ENCODE measurements around the gene TEX2.

The TEX2 gene

DNA sequence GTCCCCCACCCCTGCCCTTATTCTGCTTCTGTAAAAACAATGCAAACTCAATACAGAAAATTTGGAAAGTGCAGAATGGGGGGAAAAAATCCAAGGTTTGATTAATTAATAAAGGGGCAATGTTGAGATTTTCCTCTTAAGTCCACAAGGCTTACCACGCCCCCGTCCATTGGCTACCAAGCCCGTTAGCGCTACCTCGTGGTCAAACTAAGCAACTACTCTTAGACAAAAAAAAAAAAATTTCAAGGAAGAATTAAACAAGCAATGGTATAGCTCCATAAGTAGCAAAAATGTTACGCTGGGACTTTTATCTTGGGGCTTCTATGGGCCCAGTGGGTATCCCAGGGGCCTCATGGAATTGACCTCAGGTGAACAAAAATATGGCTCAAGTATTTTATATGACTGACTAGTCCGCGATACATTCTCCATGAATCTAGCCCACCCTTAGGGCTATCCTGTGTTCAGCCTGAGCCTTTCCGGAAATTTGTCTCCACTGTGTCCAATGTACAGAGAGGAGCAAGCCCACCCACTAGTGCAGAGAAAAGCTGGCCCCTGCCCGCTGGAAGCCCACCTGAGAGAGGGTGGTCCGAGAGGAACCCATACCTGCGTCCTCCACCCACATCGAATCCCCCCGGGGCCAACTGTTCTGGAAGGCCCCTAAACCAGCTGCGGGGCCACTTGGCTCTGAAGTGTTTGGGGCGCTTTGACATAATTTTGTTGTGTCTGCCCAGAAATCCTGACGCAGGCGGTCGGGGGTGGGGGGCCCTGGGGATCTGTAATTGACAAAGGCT is 19.1 kb upstream of the TEX2 start:
- no peak overlapping the region for H3K27ac Mint-ChIP-seq
- no peaks in the 10 kb centered on the region for H3K9me3 Mint-ChIP-seq
- H3K36me3 Mint-ChIP-seq: no peaks in the 10 kb centered on the region
- peak; percentile 31 to 47 for DNase-seq (ENCODE audit: low spot score in 2 of 2)
- H3K27me3 Mint-ChIP-seq: peaks cover 4% of the 10 kb centered on the region
- H3K4me3 Mint-ChIP-seq: no peak overlapping the region
- peak; percentile 41 for ATAC-seq (ENCODE audit: low read depth)
- peaks cover 4% of the 10 kb centered on the region for H3K4me1 Mint-ChIP-seq

DNA sequence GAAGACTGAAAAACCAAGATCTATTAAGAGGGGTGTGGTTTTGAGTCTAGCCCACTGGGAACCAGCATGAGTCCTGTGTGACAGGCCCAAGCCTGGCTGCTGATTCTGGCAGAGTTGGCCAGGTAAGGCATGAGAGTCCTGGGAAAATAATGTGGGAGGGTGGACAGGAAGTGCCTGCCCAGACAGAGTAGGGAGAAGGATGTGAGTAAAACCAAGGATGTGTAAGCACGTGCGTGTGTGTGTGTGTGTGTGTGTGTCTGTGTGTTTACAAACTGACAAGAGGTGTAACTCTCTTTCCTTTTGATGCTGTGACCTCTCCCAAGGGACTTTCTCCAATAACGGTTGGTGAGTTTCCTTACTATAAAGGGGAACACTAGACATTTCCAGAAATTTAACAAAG is 15.6 kb upstream of the TEX2 start:
- H3K4me1 Mint-ChIP-seq: peaks cover 4% of the 10 kb centered on the region

DNA sequence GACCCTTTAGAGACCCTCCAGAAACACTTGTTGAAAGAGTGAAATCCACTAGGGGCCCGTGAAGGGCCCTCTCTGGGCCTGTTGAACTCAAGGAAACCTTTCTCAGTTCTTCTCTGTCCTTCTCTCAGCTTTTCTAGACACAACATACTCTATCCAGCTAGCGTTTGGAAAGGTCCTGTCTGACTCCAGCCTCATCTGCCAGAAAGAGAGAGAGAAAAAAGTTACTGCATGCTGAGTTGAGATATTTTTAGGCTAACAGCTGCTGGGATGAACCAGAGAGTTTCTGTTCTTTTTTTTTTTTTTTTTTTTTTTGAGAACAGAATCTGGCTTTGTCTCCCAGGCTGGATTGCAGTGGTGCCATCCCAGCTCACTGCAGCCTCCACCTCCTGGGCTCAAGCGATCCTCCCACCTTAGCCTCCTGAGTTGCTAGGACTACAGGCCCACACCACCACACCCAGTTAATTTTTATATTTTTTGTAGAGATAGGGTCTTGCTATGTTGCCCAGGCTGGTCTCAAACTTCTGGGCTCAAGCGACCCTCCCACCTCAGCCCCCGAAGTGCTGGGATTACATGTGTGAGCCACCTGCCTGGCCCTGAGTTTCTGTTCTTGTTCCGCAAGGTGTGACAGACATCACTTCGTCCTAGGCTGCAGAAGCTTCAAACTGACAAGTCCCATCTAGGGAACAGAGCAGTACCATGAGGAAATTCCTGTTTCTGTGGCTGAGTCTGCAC is 14.9 kb upstream of the TEX2 start:
- Mint-ChIP-seq H3K27me3 (no peaks in the 10 kb centered on the region), H3K4me3 (no peak overlapping the region), H3K27ac (no peak overlapping the region), H3K36me3 (no peaks in the 10 kb centered on the region), H3K4me1 (peaks cover 4% of the 10 kb centered on the region), H3K9me3 (no peaks in the 10 kb centered on the region)
- ATAC-seq (ENCODE audit: low read depth) (no peak), DNase-seq (ENCODE audit: low spot score in 2 of 2) (no peak)

More for the DNA sequence above, 15.6 kb upstream of the TEX2 start:
- H3K27me3 Mint-ChIP-seq: no peaks in the 10 kb centered on the region
- no peak overlapping the region for H3K27ac Mint-ChIP-seq
- DNase-seq (ENCODE audit: low spot score in 2 of 2) (no peak), ATAC-seq (ENCODE audit: low read depth) (no peak)
- no peaks in the 10 kb centered on the region for H3K9me3 Mint-ChIP-seq
- H3K36me3 Mint-ChIP-seq: no peaks in the 10 kb centered on the region
- no peak overlapping the region for H3K4me3 Mint-ChIP-seq

DNA sequence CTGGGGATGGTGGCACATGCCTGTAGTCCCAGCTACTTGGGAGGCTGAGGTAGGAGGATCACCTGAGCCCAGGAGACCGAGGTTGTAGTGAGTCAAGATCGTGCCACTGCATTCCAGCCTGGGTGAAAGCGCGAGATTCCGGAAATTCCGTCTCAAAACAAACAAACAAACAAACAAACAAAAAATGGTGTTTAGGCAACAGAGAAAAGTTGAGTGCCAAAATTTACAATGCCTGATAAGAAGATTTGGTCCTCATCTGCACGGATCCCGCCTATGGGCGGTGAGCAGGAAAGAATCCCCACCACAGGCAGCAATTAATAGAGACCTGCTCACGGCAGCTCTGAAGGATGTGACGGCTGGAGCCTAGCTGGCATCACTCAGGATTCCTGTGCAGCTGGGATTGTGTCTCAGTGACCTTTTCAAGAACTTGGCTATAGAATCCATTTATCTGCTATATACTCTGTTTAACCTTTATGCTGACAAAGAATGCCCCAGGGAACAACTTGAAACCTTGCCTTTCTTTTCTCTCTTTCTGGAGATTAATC is 14.0 kb upstream of the TEX2 start:
- DNase-seq (ENCODE audit: low spot score in 2 of 2) (no peak), ATAC-seq (ENCODE audit: low read depth) (no peak)
- Mint-ChIP-seq H3K27me3 (no peaks in the 10 kb centered on the region), H3K36me3 (no peaks in the 10 kb centered on the region), H3K4me1 (peaks cover 4% of the 10 kb centered on the region), H3K27ac (no peak overlapping the region), H3K9me3 (no peaks in the 10 kb centered on the region), H3K4me3 (no peak overlapping the region)

DNA sequence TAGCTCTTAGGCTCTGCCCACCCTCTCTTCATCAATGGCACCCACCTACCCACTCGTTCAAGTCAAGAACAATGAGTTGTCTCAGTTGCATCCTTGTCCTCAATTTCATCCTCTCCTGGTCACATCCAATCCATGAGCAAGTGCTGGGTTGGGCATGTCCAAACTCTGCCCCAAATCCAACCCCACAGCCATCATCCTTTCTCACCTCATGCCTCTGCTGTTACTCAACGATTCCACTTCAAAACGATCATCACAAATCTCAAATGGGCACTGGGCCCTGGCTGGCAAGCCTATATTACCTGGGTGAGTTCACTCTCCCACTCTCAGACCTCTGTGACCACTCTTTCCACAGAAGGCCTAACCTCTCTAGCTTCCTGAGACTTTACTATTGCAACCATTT is 12.0 kb upstream of the TEX2 start:
- peaks cover 4% of the 10 kb centered on the region for H3K4me1 Mint-ChIP-seq
- DNase-seq (ENCODE audit: low spot score in 2 of 2): no peak
- no peak overlapping the region for H3K4me3 Mint-ChIP-seq
- no peaks in the 10 kb centered on the region for H3K9me3 Mint-ChIP-seq
- H3K27ac Mint-ChIP-seq: no peak overlapping the region
- peaks cover 1% of the 10 kb centered on the region for H3K36me3 Mint-ChIP-seq
- ATAC-seq (ENCODE audit: low read depth): no peak
- no peaks in the 10 kb centered on the region for H3K27me3 Mint-ChIP-seq

DNA sequence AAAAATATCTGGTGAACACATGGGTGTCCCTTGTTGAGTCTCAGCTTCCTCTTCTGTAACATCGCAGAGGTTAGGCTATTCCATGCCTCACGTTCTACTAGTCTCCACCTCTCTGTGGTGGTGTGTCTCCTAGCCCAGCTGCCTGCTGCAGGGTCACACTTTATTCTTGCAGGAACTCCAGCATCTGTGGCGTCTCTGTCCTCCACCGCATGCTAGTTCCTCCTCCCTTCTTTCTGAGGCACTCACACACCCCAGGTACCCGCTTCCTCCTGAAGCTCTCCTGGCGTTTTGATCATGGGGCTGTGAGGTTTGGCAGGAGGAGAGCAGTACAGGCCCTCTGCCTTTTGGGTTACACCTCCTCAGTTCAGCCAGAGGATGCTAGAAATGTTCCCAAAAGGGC is 9.9 kb upstream of the TEX2 start:
- H3K27ac Mint-ChIP-seq: no peak overlapping the region
- ATAC-seq (ENCODE audit: low read depth) (no peak), DNase-seq (ENCODE audit: low spot score in 2 of 2) (no peak)
- no peaks in the 10 kb centered on the region for H3K9me3 Mint-ChIP-seq
- H3K4me3 Mint-ChIP-seq: no peak overlapping the region
- no peaks in the 10 kb centered on the region for H3K4me1 Mint-ChIP-seq
- peaks cover 3% of the 10 kb centered on the region for H3K27me3 Mint-ChIP-seq
- H3K36me3 Mint-ChIP-seq: peaks cover 1% of the 10 kb centered on the region

DNA sequence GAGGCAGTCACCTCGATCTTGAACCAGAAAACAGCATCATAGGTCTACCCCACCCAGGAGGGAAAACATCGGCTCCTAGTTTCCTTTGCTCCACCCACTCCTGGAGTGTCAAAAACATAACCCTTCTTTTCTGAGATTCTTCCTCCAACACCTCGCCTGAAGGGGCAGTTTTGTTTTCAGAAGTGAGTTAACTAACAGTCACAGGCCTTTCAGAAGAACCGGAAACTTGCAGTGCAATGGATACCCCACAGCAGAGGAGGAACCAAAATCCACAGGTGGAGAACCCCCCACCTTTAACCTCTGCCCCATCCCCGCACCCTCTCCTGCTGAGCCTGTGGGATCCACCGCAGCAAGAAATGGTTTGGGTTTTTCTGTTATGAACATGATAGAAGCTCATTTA is 7.8 kb upstream of the TEX2 start:
- Mint-ChIP-seq H3K27me3 (peaks cover 10% of the 10 kb centered on the region), H3K4me3 (peak overlapping the region; percentile 9), H3K27ac (no peak overlapping the region), H3K9me3 (no peaks in the 10 kb centered on the region), H3K4me1 (no peaks in the 10 kb centered on the region), H3K36me3 (peaks cover 1% of the 10 kb centered on the region)
- ATAC-seq (ENCODE audit: low read depth) (peak; percentile 22), DNase-seq (ENCODE audit: low spot score in 2 of 2) (no peak)

DNA sequence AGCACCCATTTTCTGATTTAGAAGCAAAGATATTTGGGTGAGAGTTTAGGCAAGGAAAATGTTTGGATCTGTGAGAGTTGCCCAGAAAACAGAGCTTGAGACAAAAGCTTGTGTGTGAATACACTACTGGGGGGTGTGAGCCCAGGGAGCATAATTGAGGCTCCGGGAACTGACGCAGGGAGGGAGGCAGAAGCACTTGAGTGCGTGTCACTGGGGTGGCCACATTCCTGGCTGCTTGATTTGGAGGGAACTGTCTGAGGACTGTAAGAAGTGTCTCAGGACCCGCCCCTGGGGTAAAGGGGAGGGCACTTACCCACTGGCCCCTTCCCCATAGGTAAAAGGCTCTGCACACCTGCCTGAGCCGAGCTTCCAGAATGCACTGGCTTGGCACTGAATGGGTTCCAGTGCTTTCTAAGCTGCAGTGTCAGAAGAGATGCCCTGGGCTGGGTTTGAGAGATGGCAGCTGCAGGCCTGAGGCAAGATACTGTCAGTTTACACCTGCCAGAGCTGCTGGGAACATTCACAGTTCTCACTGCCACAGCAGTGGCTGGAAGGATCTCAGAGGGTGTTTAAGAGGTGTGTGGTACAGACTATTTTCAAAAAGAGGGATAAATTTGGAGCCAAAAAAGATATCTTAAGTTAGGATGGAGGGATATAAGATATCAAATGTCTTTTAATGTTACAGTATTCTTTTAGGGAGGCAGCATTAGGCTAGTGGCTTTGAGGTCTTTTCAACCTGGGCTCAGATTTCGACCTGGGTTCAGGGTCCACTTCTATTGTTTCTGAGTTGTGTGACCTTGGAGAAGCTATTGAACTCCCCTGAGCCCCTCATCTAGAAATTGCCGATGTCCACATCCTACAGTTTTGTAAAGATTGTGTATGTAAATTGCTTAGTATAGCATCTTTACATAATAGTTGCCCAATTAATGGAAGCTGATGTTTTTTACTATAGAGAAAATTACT is 6.9 kb upstream of the TEX2 start:
- Mint-ChIP-seq H3K27ac (no peak overlapping the region), H3K4me3 (no peak overlapping the region), H3K27me3 (peaks cover 10% of the 10 kb centered on the region), H3K9me3 (no peaks in the 10 kb centered on the region), H3K36me3 (peaks cover 1% of the 10 kb centered on the region), H3K4me1 (no peaks in the 10 kb centered on the region)
- DNase-seq (ENCODE audit: low spot score in 2 of 2) (no peak), ATAC-seq (ENCODE audit: low read depth) (no peak)

DNA sequence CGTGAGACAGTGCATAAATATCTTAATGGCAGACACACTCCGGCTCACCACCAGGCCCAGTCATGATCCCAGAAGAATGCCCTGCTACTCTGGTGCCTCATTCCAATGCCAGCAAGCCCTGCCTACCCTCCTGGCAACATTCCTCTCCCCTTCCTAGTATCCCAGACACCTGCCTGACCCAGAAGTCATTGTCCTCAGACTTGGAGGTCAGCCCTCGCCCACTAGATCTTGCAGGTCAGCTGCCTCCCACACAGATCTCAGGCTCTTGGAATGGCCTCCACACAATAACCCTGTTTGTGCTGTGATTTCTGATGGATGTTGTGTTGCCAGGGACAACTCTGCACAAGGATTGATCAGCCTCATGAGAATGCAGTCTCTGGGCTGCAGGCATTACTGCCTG is 1.8 kb upstream of the TEX2 start:
- H3K27ac Mint-ChIP-seq: no peak overlapping the region
- no peaks in the 10 kb centered on the region for H3K9me3 Mint-ChIP-seq
- no peak for DNase-seq (ENCODE audit: low spot score in 2 of 2)
- H3K36me3 Mint-ChIP-seq: no peaks in the 10 kb centered on the region
- H3K27me3 Mint-ChIP-seq: peaks cover 10% of the 10 kb centered on the region
- no peak overlapping the region for H3K4me3 Mint-ChIP-seq
- H3K4me1 Mint-ChIP-seq: peaks cover 19% of the 10 kb centered on the region
- no peak for ATAC-seq (ENCODE audit: low read depth)

DNA sequence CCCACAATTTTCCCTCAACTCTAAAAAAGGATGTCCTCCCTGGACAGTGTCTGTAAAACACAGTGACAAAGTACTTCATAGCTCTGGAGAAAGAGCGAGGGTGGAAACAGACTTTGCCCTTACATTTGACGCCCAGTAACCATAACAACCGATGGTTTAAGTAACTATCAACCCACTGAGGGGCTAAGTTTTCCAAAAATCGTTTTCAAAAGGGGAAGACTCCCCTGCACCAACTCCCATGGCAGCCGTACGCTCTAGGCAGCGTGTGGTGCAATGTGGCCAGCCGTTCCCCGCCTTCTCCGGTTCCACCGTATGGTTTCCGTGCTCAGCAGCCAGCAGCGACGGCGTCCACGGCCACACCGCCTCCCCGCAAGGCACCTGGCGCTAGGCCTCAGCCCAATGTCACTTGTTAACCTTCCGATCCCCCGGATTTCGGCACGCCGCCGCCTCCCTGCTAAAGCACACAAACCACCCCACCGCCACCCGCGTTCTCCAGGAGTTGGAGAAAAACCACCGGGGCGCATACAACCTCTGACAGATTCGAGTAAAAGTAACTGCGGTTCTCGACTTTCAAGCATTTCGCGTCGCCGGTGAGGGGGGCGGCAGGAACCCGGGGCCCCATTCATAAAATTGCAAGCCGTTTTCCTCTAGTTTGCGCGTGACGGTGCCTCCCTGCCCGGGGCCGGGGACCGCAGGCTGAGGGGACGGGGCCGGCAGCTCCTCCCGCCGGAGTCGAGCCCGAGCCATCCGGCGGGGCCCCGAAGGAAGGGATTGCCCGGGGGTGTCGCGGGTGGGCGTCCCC is 661 bp downstream of the TEX2 start:
- DNase-seq (ENCODE audit: low spot score in 2 of 2): peak; percentile 27 to 48
- Mint-ChIP-seq H3K36me3 (no peaks in the 10 kb centered on the region), H3K27me3 (peaks cover 3% of the 10 kb centered on the region), H3K27ac (peak overlapping the region; percentile 80), H3K4me1 (peaks cover 19% of the 10 kb centered on the region), H3K4me3 (peak overlapping the region; percentile 91), H3K9me3 (no peaks in the 10 kb centered on the region)
- peak; percentile 19 for ATAC-seq (ENCODE audit: low read depth)

DNA sequence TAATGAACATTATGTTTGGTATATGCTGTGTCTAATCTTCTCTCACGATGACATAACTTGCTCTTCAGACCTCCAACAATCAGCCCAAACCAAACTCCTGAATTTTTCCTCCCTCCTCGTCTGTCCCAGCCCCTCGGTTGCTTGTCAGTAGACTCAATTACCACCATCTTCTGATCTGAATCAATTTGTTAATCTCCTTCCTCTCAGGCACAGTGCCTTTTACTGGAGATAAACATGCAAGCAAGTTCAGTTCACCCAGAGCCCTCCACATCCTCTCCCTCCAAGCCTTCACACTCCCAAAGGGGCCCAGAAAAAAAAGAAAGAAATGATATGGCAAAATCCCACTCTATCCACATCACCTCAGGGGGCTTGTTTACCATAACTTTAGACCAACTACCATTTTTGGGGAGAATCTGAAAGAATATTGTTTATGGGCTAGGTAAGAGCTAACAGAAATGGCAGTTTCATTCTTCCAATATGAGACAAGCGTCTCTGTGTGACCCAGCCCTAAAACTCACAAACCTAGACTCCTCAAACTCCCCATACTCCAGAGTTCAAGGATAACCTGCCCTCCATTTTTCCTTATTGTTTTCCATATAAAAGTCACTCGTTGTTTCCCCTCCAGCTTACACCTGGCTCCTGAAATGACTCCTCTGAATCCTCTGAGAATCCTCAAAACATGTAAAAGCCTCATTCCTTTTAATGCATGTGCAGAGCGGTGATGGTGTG is 1.5 kb downstream of the TEX2 start:
- H3K36me3 Mint-ChIP-seq: no peaks in the 10 kb centered on the region

DNA sequence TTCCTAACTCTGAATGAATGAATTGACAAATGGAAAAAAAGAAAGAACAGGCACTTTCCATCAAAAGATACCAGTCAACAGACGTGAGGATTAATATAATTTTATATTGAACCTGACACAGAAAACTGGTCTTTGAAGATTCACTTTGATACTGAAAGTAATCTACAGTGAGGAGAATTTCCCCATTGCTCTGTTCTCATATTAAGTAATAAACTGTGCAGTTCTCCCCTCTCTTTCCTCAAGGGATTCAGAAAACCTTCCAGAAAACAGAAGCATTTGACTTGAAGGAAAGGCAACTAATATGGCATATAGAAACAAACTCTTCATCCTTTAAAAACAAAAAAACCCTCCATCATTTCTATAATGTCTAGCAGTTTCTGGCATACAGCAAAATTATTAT is 2.2 kb downstream of the TEX2 start:
- Mint-ChIP-seq H3K27me3 (no peaks in the 10 kb centered on the region), H3K4me1 (peaks cover 24% of the 10 kb centered on the region), H3K27ac (no peak overlapping the region), H3K4me3 (no peak overlapping the region), H3K36me3 (no peaks in the 10 kb centered on the region), H3K9me3 (no peaks in the 10 kb centered on the region)
- ATAC-seq (ENCODE audit: low read depth) (no peak), DNase-seq (ENCODE audit: low spot score in 2 of 2) (no peak)

More for the DNA sequence above, 1.5 kb downstream of the TEX2 start:
- Mint-ChIP-seq H3K27ac (peak overlapping the region; percentile 80), H3K9me3 (no peaks in the 10 kb centered on the region), H3K4me1 (peaks cover 19% of the 10 kb centered on the region), H3K27me3 (no peaks in the 10 kb centered on the region), H3K4me3 (peak overlapping the region; percentile 91)
- ATAC-seq (ENCODE audit: low read depth) (no peak), DNase-seq (ENCODE audit: low spot score in 2 of 2) (no peak)

Data from memory B cell (primary cell).